Measurements from ENCODE around the gene GAS5. TPM values are rescaled to one million over a fixed set of nuclear protein-coding genes. Genes with fewer than 3 reads are reported as not detected.

Gene GAS5
- 293 to 333 TPM (median 300 TPM) in 5 replicates for total RNA-seq (2022; extraction: Qiagen RNA extraction)

DNA sequence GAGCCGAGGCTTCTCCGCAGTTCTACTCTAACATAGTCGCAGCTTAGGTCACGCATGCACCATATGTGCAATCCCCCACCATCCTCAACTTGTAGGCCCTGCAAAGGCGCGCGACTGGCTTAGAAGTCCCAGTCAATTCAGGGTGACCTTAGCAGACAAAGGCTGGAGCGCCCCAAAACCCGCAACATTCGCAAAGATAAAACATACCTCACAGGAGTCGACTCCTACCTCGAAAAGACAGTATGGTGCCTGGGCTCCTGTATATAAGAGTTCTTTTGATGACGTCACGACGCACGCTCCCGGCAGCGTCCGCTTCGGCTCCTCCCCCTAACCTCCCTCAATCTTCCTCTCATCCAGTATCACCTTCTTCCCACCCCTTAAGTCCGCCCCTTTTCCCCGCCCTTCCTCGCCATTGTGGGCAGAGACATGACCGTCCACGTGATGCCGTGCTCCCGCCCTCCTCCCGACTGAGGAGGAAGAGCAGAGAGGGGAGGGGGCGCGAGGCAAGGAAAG is at the start of gene GAS5:
GAS5 (minus strand) TSS at position 237 of the 513 bp plus-strand sequence.

DNA sequence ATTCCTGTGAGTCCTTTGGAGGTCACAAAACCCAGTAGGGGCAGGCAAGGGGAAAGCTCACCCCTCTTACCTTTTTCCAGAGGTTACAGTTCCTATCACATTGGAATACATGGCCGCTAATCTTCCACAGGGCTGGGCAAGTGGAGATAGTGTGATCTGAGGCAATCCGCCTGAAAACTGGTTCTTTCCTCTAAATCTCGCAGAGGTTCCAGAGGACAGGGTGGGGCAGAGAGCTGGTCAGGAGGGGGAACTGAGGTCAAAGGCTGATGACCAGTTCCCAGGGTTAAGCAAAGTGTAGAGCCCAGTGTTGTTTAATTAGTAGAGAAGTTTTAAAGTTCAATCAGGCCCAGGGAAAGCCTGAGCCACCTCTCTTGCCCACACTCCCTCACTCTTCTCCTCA is 49.4 kb upstream of the GAS5 start, which contains the start of gene SERPINC1:
SERPINC1 (minus strand) TSS at position 179 of the 400 bp plus-strand sequence; CDS start at position 111, 68 bp downstream.

DNA sequence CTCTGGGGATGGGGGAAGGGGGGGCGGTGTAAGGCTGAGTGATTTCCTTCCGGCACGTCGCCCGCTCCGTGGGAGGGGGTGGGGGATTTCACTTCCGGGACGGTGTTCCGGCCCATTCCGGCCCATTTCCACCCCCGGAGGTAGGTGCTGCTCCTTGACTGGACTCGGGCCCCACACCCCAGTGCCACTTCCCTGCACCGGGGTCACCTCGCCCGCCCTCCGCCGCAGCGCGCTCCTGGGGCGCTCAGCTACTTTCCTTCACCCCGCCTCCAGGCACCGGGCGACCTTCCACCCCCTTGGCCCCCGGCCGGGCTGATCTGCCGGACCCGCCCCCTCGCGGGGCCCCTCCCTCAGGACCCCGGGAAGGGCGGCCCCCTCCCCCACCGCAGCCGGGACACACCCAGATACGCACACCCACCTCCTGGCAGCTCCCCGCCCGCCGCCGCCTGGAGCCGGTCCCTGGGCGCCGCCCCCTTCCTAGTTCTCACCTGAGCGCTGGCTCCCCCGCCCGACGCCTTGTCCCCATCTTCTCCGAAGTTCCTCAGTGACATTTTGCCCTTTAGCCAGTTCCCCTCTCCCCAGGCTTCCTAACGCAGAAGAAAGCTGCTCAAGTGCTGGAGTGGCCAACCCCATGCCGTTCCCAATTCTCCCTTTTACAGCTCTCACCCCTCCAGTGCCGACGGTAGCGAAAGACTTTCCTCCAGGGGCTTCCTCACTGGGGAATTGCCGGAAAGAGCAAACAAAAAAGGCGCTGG is 654 bp upstream of the GAS5 start, which contains the start of gene ZBTB37:
ZBTB37 (plus strand) TSS at position 115 of the 755 bp plus-strand sequence. CDS start 1,846 bp downstream, outside the sequence.

DNA sequence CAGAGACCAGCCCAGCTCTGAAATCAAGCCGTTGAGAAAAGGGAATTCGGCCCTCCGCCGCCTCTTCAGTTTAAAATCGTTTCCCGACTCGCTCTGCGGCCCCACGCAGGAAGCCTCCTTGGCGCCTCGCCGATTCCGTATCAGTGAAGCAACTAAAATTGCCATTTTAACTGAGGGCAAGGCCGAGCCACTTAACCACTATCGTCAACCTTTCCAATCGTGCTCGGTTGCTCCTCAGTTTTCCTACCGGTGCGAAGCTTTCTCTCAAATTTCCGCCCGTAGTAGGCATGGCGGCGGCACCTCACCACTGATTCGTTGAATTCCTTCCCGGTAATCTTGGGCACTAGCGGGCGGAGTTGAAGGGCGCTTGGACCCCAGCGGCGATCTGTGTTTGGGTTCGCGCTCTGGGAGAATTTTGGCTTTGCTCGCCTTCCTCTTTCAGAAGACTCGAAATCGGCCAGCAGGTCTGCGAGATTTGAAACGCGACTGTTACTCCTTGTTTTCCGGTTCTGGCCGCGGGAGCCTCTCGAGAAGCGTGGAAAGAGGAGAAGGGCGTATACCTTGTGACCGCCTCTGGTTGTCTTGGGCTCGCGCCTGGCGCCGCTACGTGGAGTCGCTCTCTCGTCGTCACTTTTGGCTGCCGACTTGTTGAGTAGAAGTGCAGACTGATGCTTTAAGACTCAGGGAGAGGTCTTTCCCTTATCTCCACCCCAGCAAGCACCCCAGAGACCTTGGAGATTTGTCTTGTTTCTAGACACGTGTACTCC is 43.3 kb downstream of the GAS5 start, which contains the start of the genes CENPL and DARS2:
CENPL (minus strand) TSS at position 569 of the 767 bp plus-strand sequence. CDS start 13,584 bp downstream, outside the sequence.
DARS2 (plus strand) TSS at position 359 of the 767 bp plus-strand sequence. CDS start 557 bp downstream, outside the sequence.

Other genes with a start within 250 kb of the GAS5 start
- gene TEX50, start 232.7 kb downstream of the GAS5 start, total RNA-seq (2022; extraction: Qiagen RNA extraction), result not detected in 5 replicates
- gene ANKRD45, start 198.1 kb downstream of the GAS5 start, total RNA-seq (2022; extraction: Qiagen RNA extraction), result 0.09 to 0.26 TPM (median 0.21 TPM) in 5 replicates
- gene KLHL20, start 153.0 kb downstream of the GAS5 start, total RNA-seq (2022; extraction: Qiagen RNA extraction), result 9.9 to 14.7 TPM (median 12.6 TPM) in 5 replicates
- 37.7 to 48.0 TPM (median 42.3 TPM) in 5 replicates for gene DARS2, start 43.3 kb downstream of the GAS5 start, total RNA-seq (2022; extraction: Qiagen RNA extraction)
- 11.8 to 12.7 TPM (median 12.5 TPM) in 5 replicates for gene CENPL, start 43.1 kb downstream of the GAS5 start, total RNA-seq (2022; extraction: Qiagen RNA extraction)
- gene ZBTB37, start 391 bp upstream of the GAS5 start, total RNA-seq (2022; extraction: Qiagen RNA extraction), result 1.1 to 1.5 TPM (median 1.4 TPM) in 5 replicates
- 0.06 to 0.23 TPM (median 0.09 TPM) in 4 of 5 replicates, not detected in the other for gene SERPINC1, start 49.3 kb upstream of the GAS5 start, total RNA-seq (2022; extraction: Qiagen RNA extraction)
- gene RC3H1, start 154.4 kb upstream of the GAS5 start, total RNA-seq (2022; extraction: Qiagen RNA extraction), result 4.8 to 6.6 TPM (median 5.5 TPM) in 5 replicates